ENCODE results near the gene ZC3H14.

ZC3H14 gene

GRCh38 chr14:88632512-88632911 lies 69.7 kb downstream of the ZC3H14 start:
- H3K27ac ChIP-seq (ENCODE audit: low read length), result no peak overlapping the region
- H3K9ac ChIP-seq (ENCODE audit: low read length), result no peak overlapping the region
- H3K4me2 ChIP-seq (ENCODE audit: low read depth, low read length), result no peak overlapping the region
- no peak for DNase-seq
- no peaks in the 10 kb centered on the region for H4K20me1 ChIP-seq (ENCODE audit: insufficient read depth, low read length)
- no peak overlapping the region for H3K4me3 ChIP-seq (ENCODE audit: low read length)
- no peaks in the 10 kb centered on the region for H3F3A ChIP-seq (ENCODE audit: insufficient read depth, low read length)
- no peaks in the 10 kb centered on the region for H3K27me3 ChIP-seq (replicated peaks; ENCODE audit: insufficient read depth, low read length)
- H3K36me3 ChIP-seq (replicated peaks; ENCODE audit: insufficient read depth, low read length), result no peaks in the 10 kb centered on the region
- H3K9me2 ChIP-seq (replicated peaks; ENCODE audit: insufficient read depth, low read length), result no peaks in the 10 kb centered on the region
- H3K9me3 ChIP-seq (replicated peaks; ENCODE audit: insufficient read depth, low read length), result no peaks in the 10 kb centered on the region
- H3K79me2 ChIP-seq (ENCODE audit: low read length), result no peaks in the 10 kb centered on the region
- H3K4me1 ChIP-seq (ENCODE audit: low read length), result no peaks in the 10 kb centered on the region
- no peak for TF ChIP-seq EZH2phosphoT487 (IDR thresholded peaks at IDR 0.05; ENCODE audit: low read length)
- no peak overlapping the region for H2AFZ ChIP-seq (ENCODE audit: low read length)

GRCh38 chr14:88639221-88639620 lies 76.4 kb downstream of the ZC3H14 start:
- Histone ChIP-seq H2AFZ (ENCODE audit: low read length) (no peak overlapping the region), H3F3A (ENCODE audit: insufficient read depth, low read length) (no peaks in the 10 kb centered on the region), H3K36me3 (replicated peaks; ENCODE audit: insufficient read depth, low read length) (no peaks in the 10 kb centered on the region), H3K9me2 (replicated peaks; ENCODE audit: insufficient read depth, low read length) (no peaks in the 10 kb centered on the region), H3K79me2 (ENCODE audit: low read length) (no peaks in the 10 kb centered on the region), H3K27me3 (replicated peaks; ENCODE audit: insufficient read depth, low read length) (no peaks in the 10 kb centered on the region), H3K4me1 (ENCODE audit: low read length) (no peaks in the 10 kb centered on the region), H3K4me3 (ENCODE audit: low read length) (no peak overlapping the region), H3K4me2 (ENCODE audit: low read depth, low read length) (no peak overlapping the region), H4K20me1 (ENCODE audit: insufficient read depth, low read length) (no peaks in the 10 kb centered on the region), H3K9me3 (replicated peaks; ENCODE audit: insufficient read depth, low read length) (no peaks in the 10 kb centered on the region), H3K27ac (ENCODE audit: low read length) (no peak overlapping the region), H3K9ac (ENCODE audit: low read length) (no peak overlapping the region)
- TF ChIP-seq EZH2 (optimal IDR thresholded peaks at IDR 0.05; ENCODE audit: low read depth, low read length), result no peak
- TF ChIP-seq CTCF (IDR thresholded peaks at IDR 0.05; ENCODE audit: low read length), result no peak
- TF ChIP-seq EZH2phosphoT487 (IDR thresholded peaks at IDR 0.05; ENCODE audit: low read length), result no peak
- no peak for DNase-seq

GRCh38 chr14:88660056-88660455 lies 97.2 kb downstream of the ZC3H14 start:
- DNase-seq, result no peak
- Histone ChIP-seq H3K79me2 (ENCODE audit: low read length) (no peaks in the 10 kb centered on the region), H3K4me3 (ENCODE audit: low read length) (no peak overlapping the region), H2AFZ (ENCODE audit: low read length) (no peak overlapping the region), H3K9me2 (replicated peaks; ENCODE audit: insufficient read depth, low read length) (no peaks in the 10 kb centered on the region), H3K36me3 (replicated peaks; ENCODE audit: insufficient read depth, low read length) (no peaks in the 10 kb centered on the region), H3K27me3 (replicated peaks; ENCODE audit: insufficient read depth, low read length) (no peaks in the 10 kb centered on the region), H3K4me1 (ENCODE audit: low read length) (no peaks in the 10 kb centered on the region), H3K9ac (ENCODE audit: low read length) (no peak overlapping the region), H3K27ac (ENCODE audit: low read length) (no peak overlapping the region), H3F3A (ENCODE audit: insufficient read depth, low read length) (no peaks in the 10 kb centered on the region), H3K4me2 (ENCODE audit: low read depth, low read length) (no peak overlapping the region), H4K20me1 (ENCODE audit: insufficient read depth, low read length) (no peaks in the 10 kb centered on the region), H3K9me3 (replicated peaks; ENCODE audit: insufficient read depth, low read length) (no peaks in the 10 kb centered on the region)
- TF ChIP-seq CTCF (IDR thresholded peaks at IDR 0.05; ENCODE audit: low read length) (no peak), EZH2phosphoT487 (IDR thresholded peaks at IDR 0.05; ENCODE audit: low read length) (no peak), EZH2 (optimal IDR thresholded peaks at IDR 0.05; ENCODE audit: low read depth, low read length) (no peak)

- Histone ChIP-seq H3K27ac (ENCODE audit: low read length) (no peak overlapping the region), H3K36me3 (replicated peaks; ENCODE audit: insufficient read depth, low read length) (no peaks in the 10 kb centered on the region), H3K4me3 (ENCODE audit: low read length) (no peak overlapping the region), H3F3A (ENCODE audit: insufficient read depth, low read length) (no peaks in the 10 kb centered on the region), H3K9me2 (replicated peaks; ENCODE audit: insufficient read depth, low read length) (no peaks in the 10 kb centered on the region), H4K20me1 (ENCODE audit: insufficient read depth, low read length) (no peaks in the 10 kb centered on the region), H2AFZ (ENCODE audit: low read length) (no peak overlapping the region), H3K79me2 (ENCODE audit: low read length) (no peaks in the 10 kb centered on the region), H3K4me2 (ENCODE audit: low read depth, low read length) (no peak overlapping the region), H3K27me3 (replicated peaks; ENCODE audit: insufficient read depth, low read length) (no peaks in the 10 kb centered on the region), H3K9me3 (replicated peaks; ENCODE audit: insufficient read depth, low read length) (no peaks in the 10 kb centered on the region), H3K9ac (ENCODE audit: low read length) (no peak overlapping the region), H3K4me1 (ENCODE audit: low read length) (no peaks in the 10 kb centered on the region)
- no peak for TF ChIP-seq EZH2phosphoT487 (IDR thresholded peaks at IDR 0.05; ENCODE audit: low read length)
- TF ChIP-seq EZH2 (optimal IDR thresholded peaks at IDR 0.05; ENCODE audit: low read depth, low read length), result no peak
- peak; percentile 56 for TF ChIP-seq CTCF (IDR thresholded peaks at IDR 0.05; ENCODE audit: low read length)
- DNase-seq, result peak; percentile 52
Observed at GRCh38 chr14:88667555-88668273, 104.9 kb downstream of the ZC3H14 start.
